NCI-H226 (cell line): Measurements from ENCODE around the gene LRRC75A.
"Not testable (repeated sequence)": the region's sequence is repeated elsewhere in the genome, so short reads cannot be mapped to it uniquely, and the experiment has no call there.

Source experiments
- DNase-seq: peaks from one replicate; pipeline ENCODE4 v3.0.0-alpha.2; 2015

The LRRC75A gene

DNA sequence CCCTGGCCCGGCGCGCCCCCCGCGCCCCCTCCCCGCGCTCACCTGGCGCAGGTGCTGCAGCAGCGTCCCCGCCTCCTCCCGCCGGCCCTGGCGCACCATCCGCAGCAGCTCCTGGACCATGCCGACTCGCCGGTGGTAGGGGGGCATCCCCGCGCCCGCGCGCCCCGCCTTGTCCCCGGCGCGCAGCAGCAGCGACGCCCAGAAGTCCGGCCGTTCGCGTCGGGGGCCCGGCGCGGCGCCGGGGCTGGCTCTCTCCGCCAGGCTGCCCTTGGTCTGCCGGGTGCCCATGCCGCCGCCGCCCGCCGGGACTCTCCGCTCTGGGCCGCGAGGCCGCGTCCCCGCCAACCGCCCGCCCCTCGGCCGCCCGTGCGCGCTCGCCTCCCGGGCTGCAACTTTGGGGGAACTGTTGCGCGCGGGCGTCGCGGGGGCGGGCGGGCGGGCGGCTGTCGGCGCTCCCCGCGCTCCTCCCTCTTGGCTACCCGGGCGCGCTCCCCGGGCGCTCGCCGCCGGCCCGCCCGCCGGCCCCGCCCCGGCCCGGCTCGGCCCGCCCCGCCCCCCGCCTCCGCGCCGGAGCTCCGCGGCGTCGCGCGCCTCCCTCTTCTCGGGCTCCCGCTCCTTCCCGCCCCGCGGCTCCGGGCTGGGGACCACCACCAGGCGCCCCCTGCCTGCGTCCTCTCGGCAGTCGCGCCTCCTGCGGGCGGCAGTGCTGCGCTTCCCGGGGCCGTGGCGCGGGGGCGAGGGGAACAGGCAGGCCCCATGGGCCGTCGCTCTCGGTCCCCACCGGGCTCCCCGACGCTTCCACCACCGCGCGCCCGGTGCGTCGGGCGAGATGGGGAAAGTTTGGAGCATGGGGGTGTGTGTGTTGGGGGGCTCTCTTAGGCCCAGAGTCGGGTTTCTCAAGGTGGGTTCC is at the start of gene LRRC75A:
TSS of gene LRRC75A (minus strand) at position 491 of the 910 bp plus-strand sequence. CDS start at position 288, 203 bp downstream.
- DNase-seq, result no peak

- DNase-seq, result no peak
These were observed 45.1 kb upstream of the LRRC75A start for GRCh38 chr17:16537130-16537458.

DNA sequence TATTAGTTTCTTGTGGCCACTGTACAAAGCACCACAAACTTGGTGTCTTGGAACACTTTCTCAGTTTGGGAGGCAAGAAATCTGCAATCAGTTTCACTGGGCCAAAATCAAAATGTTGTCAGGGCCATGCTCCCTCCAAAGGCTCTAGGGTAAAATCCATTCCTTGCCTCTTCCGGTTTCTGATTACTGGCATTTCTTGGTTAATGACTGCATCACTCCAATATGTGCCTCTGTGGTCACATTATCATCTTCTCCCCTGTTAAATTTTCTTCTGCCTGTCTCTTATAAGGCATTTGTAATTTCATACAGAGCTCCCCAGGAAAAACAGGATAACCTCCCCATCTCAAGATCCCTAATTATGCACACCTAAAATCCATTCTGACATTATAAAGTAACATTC is 42.2 kb upstream of the LRRC75A start:
- DNase-seq, result no peak

- no peak for DNase-seq
These were observed 37.9 kb upstream of the LRRC75A start for GRCh38 chr17:16529906-16530305.

DNA sequence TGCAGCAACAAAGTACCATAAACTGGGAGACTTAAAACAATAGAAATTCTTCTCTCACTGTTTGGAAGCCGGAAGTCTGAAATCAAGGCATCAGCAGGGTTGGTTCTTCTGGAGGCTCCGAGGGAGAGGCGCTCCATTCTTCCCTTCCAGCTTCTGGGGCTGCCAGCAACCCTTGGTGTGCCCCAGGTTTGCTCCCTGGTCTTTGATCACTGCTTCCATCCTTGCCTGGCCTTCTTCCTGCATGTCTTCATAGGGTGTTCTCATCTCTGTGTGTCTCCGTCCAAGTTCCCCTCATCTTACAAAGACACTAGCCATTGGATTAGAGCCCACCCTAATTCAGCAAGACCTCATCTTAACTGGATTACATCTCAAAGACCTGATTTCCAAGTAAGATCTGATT is 35.3 kb upstream of the LRRC75A start:
- no peak for DNase-seq

DNA sequence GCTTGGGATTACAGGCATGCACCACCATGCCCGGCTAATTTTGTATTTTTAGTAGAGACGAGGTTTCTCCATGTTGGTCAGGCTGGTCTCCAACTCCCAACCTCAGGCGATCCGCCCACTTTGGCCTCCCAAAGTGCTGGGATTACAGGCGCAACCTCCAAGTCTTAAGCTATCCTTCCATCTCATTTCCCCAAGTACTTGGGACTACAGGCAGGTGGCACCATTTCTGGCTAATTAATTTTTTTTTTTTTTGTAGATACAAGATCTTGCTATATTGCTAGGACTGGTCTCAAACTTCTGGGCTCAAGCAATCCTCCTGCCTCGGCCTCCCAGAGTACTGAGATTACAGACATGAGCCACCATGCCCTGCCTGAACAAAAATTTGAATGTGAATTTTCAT is 33.6 kb upstream of the LRRC75A start:
- not testable (repeated sequence) for DNase-seq

- peak; percentile 60 for DNase-seq
These were observed 29.2 kb upstream of the LRRC75A start for GRCh38 chr17:16521070-16521727.

DNA sequence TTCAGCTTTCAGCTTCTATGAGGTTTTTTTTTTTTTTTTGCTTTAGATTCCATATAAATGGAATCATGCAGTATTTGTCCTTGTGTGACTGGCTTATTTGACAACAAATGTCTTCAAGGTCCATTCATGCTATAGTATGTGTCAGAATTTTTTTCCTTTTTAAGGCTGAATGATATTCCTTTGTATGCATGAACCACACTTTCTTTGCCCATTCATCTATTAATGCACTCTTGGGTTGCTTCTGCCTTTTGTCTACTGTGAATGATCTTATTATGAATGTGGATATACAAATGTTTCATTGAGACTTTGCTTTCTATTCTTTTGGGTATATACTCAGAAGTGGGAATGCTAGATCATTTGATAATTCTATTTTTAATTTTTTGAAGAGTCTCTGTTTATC is 27.0 kb upstream of the LRRC75A start:
- no peak for DNase-seq

GRCh38 chr17:16517477-16517876 is 25.5 kb upstream of the LRRC75A start:
- no peak for DNase-seq

DNA sequence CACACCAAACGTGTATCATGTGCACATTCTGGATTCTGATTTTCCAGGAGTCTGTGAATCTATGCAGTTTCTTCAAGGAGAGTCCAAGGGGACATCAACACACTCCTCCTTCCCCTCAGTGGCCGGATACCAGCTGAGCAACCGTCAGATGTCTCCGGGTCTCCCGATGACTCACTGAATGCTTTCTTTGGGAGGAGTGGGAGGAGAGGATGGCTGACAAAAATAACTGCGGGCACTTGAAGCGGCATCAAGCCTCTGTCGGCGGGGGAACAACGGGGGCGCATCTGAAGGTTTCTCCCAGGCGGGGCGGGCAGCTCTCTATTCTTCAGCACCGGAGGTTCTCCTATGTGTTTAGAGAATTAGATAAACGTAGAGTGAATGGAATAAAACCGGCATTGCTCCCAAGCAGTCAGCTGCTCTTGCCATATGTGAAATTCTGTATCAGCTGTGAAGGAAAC is 24.6 kb upstream of the LRRC75A start:
- peak; percentile 57 for DNase-seq

DNA sequence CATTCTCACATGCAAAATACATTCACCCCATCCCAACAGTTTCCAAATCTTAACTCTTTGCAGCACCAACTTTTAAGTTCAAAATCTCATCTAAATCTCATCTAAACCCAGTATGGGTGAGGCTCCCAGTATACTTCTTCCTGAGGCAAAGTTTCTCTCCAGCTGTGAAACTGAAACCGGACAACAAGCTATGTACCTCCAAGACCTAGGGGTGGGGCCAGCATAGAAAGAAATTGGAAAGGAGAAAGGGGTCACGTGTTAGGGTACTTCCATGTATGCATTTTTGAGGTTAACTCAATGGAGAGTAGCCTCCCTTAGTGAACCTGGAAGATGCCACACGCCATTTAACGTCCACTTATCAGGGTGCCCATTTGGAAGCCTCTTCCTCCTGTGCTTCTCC is 23.9 kb upstream of the LRRC75A start:
- DNase-seq, result no peak

DNA sequence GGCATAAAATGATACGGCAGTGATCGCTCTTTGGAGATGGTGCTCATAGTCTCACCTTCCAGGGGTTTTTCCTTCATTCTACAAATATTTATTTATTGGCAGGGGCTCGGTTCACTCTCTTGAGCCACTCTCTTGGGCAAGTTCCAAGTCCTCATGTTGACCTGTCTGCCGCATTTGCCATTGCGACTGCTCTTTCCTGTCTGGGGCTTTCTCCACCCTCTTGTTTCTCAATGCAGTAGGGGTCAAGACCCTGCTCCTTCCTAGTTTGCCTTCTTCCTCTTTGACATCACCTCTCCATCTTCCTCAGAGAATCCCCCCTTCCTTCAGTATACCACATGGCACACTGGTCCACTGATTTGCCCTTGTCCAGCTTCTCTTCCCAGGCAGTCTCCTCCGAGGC is 21.9 kb upstream of the LRRC75A start:
- no peak for DNase-seq

GRCh38 chr17:16512011-16512410 is 20.0 kb upstream of the LRRC75A start:
- DNase-seq, result no peak

DNA sequence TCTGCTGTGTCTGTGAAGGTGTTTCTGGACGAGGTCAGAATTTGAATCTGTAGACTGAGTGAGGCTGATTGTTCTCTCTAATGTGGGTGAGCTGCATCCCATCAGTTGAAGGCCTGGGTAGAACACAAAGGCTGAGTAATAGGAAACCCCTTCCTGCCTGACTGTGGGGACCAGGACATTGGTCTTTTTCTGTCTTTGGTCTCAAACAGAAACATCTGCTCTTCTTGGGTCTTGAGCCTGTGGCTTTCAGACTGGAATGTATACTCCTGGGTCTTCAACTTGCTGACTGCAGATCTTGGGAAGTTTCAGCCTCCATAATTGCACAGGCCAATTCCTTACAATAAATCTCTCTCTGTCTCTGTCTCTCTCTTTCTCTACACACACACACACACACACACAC is 19.6 kb upstream of the LRRC75A start:
- DNase-seq, result no peak

DNA sequence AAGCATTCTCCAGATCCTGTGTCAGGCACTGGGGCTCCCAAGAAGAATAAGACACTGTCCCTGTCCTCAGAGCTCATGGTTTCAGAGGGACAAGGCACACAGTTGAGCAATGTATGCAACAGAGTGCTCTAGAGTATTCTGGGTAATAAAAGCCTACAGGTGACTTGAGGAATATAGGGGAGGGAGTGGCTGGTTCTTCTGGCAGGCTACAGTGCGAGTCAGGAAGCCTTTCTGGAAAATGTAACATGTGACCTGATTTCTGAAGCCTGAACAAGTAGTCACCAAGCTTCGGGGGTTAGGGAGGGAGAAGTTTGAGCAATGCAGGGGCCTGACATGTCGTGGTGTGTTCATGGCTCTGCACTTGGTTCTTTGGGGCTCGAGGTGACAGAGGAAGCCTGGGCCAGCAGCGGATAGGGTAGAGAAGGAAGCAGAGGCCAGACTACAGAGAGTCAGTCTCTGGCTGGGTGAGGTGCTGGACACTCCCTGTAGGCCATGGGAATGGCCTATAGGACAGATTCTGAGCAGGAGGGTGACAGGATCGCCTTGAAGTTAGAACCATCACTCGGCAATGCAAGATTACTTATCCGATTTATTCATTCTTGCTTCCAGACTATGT is 16.0 kb upstream of the LRRC75A start:
- peak; percentile 23 for DNase-seq

DNA sequence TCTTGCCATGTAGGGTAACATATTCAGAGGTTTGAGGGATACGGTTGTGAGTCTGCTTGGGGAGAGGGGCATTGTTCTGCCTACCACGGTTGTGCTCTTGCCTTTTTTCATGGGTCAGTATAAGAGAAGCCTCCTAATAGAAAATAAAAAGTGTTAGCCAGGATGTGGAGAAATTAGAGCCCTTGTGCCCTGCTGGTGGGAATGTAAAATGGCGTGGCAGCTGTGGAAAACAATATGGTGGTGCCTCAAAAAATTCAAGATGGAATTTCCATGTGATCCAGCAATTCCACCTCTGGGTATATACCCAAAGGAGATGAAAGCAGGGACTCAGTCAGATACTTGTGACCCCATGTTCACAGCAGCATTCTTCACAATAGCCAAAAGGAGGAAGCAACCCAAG is 14.2 kb upstream of the LRRC75A start:
- DNase-seq, result no peak

DNA sequence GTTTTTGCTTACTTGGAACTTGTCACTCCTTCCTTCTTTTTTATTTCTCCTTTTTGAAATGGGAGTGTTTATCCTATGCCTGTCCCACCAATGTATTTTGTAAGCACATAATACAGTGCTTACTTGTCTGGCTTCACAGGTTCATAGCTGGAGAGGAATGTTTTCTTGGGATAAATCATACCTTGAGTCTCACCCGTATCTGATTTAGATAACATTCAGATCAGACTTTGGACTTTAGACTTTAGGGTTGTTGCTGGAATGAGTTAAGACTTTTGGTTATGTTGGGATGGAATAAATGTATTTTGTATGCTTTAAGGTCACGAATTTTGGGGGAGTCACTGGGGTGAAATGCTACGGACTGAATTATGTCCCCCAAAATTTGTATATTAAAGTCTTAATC is 13.0 kb upstream of the LRRC75A start:
- no peak for DNase-seq

DNA sequence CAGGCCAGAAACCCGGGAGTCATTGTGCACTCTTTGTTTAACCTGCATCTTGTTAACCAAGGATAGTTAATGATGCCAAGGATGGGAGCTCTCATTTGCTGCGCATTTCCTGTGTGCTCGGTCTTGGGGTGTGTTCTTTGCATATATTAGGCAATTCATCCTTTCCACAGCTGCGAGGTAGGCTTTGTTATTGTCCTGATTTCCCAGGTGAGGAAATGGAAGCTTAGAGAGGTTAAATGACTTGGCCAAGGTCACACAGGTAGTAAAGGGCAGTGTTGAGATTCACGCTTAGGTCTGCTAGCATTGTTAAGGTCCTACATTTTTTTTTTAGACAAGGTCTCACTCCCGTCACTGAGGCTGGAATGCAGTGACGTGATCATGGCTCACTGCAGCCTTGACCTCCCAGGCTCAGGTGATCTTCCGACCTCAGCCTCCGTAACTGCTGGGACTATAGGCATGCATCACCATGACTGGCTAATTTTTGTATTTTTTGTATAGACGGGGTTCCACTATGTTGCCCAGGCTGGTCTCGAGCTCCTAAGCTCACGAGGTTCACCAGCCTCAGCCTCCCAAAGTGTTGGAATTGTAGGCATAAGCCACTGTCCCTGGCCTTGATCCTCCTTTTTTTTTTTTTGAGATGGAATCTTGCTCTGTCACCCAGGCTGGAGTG is 5.0 kb upstream of the LRRC75A start:
- no peak for DNase-seq

DNA sequence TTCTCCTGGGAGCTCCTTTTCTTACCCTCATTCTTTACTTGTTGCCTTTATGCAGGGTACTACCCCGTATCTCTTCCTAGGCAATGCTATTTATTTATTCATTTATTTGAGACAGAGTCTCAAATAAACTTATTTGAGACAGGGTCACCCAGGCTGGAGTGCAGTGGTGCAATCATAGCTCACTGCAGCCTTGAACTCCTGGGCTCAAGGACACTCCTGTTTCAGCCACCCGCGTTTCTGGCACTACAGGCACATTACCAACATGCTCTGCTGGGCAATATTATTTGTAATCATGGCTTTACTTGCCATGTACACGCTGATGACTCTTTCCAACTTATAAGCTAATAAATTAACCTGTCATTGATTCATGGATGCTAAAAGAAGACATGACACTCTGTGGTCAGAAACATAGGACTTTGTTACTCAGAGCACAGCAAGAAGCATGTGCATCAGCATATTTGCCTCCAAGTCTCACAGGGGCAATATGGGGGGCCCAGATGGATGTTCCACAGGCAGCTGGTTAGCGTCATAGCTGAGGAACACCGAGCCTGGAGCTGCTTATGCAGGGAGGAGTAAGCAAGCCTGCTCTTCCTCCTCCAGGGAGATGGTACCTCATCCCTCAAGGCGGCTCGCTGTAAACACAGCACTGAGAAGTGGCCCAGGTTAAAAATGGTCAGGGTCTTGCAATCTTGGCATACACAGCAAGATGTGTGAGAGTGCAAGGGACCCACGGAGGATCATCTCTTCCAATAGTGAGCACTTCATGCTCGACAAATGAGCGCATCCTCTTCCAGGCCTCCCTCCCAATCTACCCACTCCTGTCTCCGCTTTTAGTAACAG is 4.2 kb upstream of the LRRC75A start:
- no peak for DNase-seq

DNA sequence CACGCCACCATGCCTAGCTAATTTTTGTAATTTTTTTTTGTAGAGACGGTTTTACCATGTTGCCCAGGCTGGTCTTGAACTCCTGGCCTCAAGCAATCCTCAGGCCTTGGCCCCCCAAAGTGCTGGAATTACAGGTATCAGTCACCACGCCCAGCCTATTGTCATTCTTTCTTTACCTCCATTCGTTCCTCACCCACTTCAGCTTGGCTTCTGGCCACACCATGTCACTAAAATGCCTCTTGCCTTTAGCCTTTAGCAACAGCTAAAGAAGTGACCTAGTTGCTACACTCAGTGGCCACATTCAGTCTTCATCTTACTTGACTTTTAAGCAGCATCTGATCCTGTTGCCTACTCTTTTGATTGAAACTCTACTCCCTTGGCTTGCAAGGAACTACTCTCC is 3.6 kb upstream of the LRRC75A start:
- DNase-seq, result no peak

- DNase-seq, result no peak
These were observed 2.1 kb upstream of the LRRC75A start for GRCh38 chr17:16494059-16494458.

- no peak for DNase-seq
These were observed 1.6 kb upstream of the LRRC75A start for GRCh38 chr17:16493531-16494046.
